Measurements from ENCODE around the gene ISX.

- TF ChIP-seq CTCF (IDR thresholded peaks at IDR 0.05), result no peak
- TF ChIP-seq POLR2A (IDR thresholded peaks at IDR 0.05), result no peak
These were observed 26.4 kb downstream of the ISX start for GRCh38 chr22:35092406-35092805.
